ENCODE data around the gene ZFYVE21. TPM values are rescaled to one million over a fixed set of nuclear protein-coding genes. Genes with fewer than 3 reads are reported as not detected.

Gene ZFYVE21
- total RNA-seq, 1 experiment from 2014 or later, result 59.7 TPM

DNA sequence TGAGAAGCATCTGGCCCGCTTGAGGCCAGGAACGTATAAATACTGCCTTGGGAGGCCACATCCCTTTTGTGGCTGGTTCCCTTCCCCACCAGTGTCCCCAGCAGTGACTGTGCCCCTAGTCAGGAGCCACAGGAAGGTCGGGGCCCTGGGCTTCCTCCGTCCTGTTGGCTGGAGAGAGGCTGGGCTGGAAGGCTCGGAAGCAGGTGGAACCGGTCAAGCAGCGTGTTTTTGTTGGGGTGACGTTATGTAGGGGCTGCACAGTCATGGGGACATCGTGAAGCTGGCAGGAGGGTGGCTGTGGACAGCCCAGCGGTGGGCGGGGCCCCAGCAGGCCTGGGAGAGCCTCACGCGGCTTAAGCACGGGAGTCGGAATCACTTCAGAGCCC, 10.5 kb upstream of the ZFYVE21 start:
- TF ChIP-seq, protein P1, sequence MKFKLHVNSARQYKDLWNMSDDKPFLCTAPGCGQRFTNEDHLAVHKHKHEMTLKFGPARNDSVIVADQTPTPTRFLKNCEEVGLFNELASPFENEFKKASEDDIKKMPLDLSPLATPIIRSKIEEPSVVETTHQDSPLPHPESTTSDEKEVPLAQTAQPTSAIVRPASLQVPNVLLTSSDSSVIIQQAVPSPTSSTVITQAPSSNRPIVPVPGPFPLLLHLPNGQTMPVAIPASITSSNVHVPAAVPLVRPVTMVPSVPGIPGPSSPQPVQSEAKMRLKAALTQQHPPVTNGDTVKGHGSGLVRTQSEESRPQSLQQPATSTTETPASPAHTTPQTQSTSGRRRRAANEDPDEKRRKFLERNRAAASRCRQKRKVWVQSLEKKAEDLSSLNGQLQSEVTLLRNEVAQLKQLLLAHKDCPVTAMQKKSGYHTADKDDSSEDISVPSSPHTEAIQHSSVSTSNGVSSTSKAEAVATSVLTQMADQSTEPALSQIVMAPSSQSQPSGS (CRISPR knock-in tag; IDR thresholded peaks at IDR 0.05; ENCODE audit: borderline replicate concordance, low read depth), result no peak
- TF ChIP-seq, protein P2, sequence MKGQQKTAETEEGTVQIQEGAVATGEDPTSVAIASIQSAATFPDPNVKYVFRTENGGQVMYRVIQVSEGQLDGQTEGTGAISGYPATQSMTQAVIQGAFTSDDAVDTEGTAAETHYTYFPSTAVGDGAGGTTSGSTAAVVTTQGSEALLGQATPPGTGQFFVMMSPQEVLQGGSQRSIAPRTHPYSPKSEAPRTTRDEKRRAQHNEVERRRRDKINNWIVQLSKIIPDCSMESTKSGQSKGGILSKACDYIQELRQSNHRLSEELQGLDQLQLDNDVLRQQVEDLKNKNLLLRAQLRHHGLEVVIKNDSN (CRISPR knock-in tag; IDR thresholded peaks at IDR 0.05), result no peak
- TF ChIP-seq, protein P3, sequence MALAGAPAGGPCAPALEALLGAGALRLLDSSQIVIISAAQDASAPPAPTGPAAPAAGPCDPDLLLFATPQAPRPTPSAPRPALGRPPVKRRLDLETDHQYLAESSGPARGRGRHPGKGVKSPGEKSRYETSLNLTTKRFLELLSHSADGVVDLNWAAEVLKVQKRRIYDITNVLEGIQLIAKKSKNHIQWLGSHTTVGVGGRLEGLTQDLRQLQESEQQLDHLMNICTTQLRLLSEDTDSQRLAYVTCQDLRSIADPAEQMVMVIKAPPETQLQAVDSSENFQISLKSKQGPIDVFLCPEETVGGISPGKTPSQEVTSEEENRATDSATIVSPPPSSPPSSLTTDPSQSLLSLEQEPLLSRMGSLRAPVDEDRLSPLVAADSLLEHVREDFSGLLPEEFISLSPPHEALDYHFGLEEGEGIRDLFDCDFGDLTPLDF (CRISPR knock-in tag; IDR thresholded peaks at IDR 0.05), result no peak
- no peak for TF ChIP-seq TP53 (CRISPR knock-in tag; IDR thresholded peaks at IDR 0.05)
- TF ChIP-seq SMAD3 (CRISPR knock-in tag; IDR thresholded peaks at IDR 0.05; ENCODE audit: borderline replicate concordance), result no peak
- no peak for TF ChIP-seq ZNF396 (CRISPR knock-in tag; IDR thresholded peaks at IDR 0.05; ENCODE audit: borderline replicate concordance)
- TF ChIP-seq TEAD1 (CRISPR knock-in tag; IDR thresholded peaks at IDR 0.05), result no peak
- TF ChIP-seq NR3C1 (CRISPR knock-in tag; conservative IDR thresholded peaks at IDR 0.05; ENCODE audit: low read depth), result no peak
- TF ChIP-seq, protein P4, sequence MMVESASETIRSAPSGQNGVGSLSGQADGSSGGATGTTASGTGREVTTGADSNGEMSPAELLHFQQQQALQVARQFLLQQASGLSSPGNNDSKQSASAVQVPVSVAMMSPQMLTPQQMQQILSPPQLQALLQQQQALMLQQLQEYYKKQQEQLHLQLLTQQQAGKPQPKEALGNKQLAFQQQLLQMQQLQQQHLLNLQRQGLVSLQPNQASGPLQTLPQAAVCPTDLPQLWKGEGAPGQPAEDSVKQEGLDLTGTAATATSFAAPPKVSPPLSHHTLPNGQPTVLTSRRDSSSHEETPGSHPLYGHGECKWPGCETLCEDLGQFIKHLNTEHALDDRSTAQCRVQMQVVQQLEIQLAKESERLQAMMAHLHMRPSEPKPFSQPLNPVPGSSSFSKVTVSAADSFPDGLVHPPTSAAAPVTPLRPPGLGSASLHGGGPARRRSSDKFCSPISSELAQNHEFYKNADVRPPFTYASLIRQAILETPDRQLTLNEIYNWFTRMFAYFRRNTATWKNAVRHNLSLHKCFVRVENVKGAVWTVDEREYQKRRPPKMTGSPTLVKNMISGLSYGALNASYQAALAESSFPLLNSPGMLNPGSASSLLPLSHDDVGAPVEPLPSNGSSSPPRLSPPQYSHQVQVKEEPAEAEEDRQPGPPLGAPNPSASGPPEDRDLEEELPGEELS (CRISPR knock-in tag; IDR thresholded peaks at IDR 0.05), result no peak
- no peak for TF ChIP-seq OVOL2 (CRISPR knock-in tag; IDR thresholded peaks at IDR 0.05; ENCODE audit: borderline replicate concordance)
- TF ChIP-seq TEAD4 (CRISPR knock-in tag; IDR thresholded peaks at IDR 0.05), result no peak
- no peak for TF ChIP-seq MXD4 (CRISPR knock-in tag; IDR thresholded peaks at IDR 0.05; ENCODE audit: borderline replicate concordance)
- TF ChIP-seq, protein P5, sequence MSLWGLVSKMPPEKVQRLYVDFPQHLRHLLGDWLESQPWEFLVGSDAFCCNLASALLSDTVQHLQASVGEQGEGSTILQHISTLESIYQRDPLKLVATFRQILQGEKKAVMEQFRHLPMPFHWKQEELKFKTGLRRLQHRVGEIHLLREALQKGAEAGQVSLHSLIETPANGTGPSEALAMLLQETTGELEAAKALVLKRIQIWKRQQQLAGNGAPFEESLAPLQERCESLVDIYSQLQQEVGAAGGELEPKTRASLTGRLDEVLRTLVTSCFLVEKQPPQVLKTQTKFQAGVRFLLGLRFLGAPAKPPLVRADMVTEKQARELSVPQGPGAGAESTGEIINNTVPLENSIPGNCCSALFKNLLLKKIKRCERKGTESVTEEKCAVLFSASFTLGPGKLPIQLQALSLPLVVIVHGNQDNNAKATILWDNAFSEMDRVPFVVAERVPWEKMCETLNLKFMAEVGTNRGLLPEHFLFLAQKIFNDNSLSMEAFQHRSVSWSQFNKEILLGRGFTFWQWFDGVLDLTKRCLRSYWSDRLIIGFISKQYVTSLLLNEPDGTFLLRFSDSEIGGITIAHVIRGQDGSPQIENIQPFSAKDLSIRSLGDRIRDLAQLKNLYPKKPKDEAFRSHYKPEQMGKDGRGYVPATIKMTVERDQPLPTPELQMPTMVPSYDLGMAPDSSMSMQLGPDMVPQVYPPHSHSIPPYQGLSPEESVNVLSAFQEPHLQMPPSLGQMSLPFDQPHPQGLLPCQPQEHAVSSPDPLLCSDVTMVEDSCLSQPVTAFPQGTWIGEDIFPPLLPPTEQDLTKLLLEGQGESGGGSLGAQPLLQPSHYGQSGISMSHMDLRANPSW (CRISPR knock-in tag; conservative IDR thresholded peaks at IDR 0.05; ENCODE audit: low read depth), result no peak
- no peak for TF ChIP-seq ZNF219 (CRISPR knock-in tag; IDR thresholded peaks at IDR 0.05; ENCODE audit: borderline replicate concordance)
- TF ChIP-seq ESRRA (CRISPR knock-in tag; IDR thresholded peaks at IDR 0.05; ENCODE audit: borderline replicate concordance), result no peak
- TF ChIP-seq, protein P6, sequence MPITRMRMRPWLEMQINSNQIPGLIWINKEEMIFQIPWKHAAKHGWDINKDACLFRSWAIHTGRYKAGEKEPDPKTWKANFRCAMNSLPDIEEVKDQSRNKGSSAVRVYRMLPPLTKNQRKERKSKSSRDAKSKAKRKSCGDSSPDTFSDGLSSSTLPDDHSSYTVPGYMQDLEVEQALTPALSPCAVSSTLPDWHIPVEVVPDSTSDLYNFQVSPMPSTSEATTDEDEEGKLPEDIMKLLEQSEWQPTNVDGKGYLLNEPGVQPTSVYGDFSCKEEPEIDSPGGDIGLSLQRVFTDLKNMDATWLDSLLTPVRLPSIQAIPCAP (CRISPR knock-in tag; IDR thresholded peaks at IDR 0.05), result no peak
- TF ChIP-seq, protein P7, sequence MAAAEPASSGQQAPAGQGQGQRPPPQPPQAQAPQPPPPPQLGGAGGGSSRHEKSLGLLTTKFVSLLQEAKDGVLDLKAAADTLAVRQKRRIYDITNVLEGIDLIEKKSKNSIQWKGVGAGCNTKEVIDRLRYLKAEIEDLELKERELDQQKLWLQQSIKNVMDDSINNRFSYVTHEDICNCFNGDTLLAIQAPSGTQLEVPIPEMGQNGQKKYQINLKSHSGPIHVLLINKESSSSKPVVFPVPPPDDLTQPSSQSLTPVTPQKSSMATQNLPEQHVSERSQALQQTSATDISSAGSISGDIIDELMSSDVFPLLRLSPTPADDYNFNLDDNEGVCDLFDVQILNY (CRISPR knock-in tag; IDR thresholded peaks at IDR 0.05), result no peak
- no peak for TF ChIP-seq SP1 (CRISPR knock-in tag; conservative IDR thresholded peaks at IDR 0.05)
- TF ChIP-seq, protein P8, sequence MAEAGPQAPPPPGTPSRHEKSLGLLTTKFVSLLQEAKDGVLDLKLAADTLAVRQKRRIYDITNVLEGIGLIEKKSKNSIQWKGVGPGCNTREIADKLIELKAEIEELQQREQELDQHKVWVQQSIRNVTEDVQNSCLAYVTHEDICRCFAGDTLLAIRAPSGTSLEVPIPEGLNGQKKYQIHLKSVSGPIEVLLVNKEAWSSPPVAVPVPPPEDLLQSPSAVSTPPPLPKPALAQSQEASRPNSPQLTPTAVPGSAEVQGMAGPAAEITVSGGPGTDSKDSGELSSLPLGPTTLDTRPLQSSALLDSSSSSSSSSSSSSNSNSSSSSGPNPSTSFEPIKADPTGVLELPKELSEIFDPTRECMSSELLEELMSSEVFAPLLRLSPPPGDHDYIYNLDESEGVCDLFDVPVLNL (CRISPR knock-in tag; IDR thresholded peaks at IDR 0.05; ENCODE audit: borderline replicate concordance, low read depth), result no peak
- no peak for TF ChIP-seq JUN (CRISPR knock-in tag; IDR thresholded peaks at IDR 0.05)
- DNase-seq (ENCODE audit: low spot score), result no peak
- Mint-ChIP-seq H3K4me3 (no peak overlapping the region), H3K4me1 (peaks cover 3% of the 10 kb centered on the region), H3K36me3 (peaks cover 40% of the 10 kb centered on the region), H3K27me3 (ENCODE audit: low read depth) (no peaks in the 10 kb centered on the region; the same call in 1 of the 2 replicates), H3K9me3 (no peaks in the 10 kb centered on the region), H3K27ac (peak overlapping the region; percentile 80; the same call in 1 of the 2 replicates)
- ATAC-seq, result no peak
- ChIA-PET POLR2A (interaction anchor here (0.9 kb wide), 1 partner anchor 10 kb away, joined by 5 read pairs; the partner anchor contains the start of genes XRCC3 and ZFYVE21), CTCF (no interaction called here)
